ENCODE measurements around the gene ERAS.
"Not testable (repeated sequence)": the region's sequence is repeated elsewhere in the genome, so short reads cannot be mapped to it uniquely, and the experiment has no call there.

The ERAS gene

DNA sequence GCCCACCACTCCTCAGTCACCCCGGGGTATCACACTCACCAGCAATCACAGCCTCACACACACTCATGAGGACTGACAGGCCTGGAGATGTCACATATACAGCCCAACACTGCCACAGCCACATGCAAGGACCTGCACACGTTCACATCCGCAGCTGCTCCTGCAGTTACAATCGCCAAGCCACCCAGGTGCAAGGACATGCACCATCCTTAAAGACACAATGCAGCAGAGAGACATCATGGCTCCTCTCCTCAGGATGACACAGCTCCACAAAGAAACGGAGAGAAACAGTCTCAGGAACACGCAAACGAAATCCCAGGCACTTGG is 8.0 kb downstream of the ERAS start:
- DNase-seq = no peak

DNA sequence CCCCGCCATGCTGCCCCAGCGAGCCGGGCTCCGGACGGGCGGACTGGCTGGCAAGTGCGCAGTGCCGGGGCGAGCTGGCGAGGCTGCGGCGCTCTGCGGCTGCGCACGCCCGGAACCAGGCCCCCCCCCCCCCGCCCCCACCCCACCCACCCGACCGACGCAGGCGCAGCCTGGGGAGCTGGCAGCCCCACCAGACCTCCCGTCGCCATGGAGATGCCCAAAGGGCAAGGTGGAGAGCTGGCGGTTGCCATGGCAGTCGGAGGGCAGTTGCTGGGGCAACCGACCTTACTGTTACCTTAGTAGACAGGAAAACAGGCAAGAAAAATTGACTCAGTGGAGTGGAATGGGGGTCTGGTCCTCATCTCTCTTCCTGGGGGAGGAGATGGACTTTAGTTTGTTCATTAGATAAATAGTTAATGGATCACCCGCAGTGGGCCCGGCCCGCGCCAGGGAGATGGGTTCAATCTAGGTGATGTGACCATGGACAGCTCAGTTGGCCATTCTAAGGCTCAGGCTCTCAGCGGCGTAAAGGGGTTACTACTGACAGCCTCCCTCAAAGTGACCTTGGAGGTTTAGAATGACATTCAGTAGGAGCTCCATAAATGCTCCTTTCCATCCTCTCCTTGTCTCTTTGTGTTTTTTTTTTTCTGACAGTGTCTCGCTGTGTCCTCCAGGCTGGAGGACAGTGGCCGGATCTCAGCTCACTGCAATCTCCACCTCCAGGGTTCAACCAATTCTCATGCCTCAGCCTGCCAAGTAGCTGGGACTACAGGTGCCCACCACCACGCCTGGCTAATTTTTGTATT is 9.4 kb downstream of the ERAS start, which contains the start of gene PCSK1N:
TSS of gene PCSK1N (minus strand) at position 87 of the 806 bp plus-strand sequence. CDS start at position 9, 78 bp downstream.
- DNase-seq = peak; percentile 75

DNA sequence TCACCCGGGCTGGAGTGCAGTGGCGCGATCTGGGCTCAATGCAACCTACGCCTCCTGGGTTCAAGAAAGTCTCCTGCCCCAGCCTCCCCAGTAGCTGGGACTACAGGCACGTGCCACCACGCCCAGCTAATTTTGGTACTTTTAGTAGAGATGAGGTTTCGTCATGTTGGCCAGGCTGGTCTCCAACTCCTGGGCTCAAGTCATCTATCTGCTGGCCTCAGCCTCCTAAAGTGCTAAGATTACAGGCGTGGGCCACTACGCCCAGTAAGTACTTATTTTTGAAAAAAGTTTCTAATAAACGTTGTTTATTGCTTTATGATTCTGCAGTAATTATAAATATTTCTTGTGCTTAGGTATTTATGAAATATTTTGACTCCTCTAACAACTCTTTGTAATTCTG is 13.4 kb downstream of the ERAS start:
- DNase-seq = no peak

DNA sequence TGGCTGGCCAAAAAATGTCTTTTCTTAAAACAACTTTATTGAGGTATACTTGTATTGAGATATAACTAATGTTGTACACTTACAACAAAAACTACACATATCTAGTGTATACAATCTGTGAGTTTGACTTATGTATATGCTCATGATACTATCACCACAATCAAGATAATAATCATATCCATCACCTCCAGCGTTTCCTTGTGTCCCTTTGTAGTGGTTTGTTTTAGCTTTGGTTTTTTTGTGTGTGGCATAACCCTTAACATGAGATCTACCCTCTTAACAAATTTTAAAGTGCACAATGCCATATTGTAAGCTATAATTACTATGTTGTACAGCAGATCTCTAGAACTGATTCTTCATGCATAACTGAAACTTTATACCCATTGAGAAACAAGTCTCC is 22.5 kb downstream of the ERAS start:
- no peak for DNase-seq

DNA sequence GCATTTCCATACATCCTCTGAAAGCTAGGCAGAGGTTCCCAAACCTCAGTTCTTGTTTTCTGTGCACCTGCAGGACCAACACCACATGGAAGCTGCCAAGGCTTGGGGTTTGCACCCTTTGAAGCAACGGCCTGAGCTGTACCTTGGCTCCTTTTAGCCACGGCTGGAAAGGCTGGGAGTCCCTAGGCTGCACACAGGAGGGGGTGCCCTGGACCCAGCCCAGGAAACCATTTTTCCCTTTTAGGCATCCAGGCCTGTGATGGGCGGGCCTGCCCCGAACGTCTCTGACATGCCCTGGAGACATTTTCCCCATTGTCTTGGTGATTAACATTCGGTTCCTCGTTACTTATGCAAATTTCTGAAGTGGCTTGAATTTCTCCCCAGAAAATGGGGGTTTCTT is 26.5 kb downstream of the ERAS start:
- DNase-seq = no peak

DNA sequence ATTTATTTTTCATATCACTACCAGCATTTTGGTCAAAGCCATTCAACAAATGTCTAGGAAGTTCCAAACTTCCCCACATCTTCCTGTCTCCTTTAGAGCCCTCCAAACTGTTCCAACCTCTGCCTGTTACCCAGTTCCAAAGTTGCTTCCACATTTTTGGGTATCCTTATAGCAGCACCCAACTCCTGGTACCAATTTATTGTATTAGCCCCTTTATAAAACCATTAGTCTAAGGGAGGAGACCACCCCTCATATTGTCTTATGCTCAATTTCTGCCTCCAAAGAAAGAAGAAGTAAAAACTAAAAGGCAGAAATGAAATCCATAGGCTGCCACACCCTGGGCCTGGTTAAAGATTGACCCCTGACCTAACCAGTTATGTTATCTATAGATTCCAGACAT is 27.2 kb downstream of the ERAS start:
- DNase-seq = not testable (repeated sequence)

DNA sequence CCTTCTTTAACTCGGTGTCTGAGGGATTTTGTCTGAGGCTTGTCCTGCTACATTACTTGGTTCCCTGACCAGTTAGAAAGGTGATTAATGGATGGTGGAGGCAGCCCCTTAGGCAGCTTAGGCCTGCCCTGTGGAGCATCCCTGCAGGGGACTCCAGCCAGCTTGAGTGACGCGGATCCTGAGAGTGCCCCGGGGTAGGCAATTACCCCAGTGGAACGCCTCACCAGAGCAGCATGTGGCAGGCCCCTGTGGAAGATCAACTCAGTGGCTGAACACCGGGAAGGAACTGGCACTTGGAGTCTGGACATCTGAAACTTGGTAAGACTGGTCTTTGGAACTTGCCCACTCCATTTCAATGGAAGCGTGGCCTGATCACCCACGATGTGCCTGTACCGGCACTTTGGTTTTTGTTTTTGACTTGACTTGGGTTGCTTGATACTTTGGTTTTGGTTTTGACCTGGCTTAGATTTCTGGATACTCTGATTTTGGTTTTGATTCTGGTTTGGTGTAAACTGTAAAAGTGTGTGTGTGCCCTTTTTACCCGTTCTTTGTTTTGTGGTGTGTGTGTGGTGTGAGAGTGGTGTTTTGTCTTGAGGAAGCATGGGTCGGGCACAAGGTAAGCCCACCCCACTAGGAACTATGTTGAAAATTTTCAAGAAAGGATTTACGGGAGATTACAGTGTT is 27.9 kb downstream of the ERAS start:
- DNase-seq = not testable (repeated sequence)

DNA sequence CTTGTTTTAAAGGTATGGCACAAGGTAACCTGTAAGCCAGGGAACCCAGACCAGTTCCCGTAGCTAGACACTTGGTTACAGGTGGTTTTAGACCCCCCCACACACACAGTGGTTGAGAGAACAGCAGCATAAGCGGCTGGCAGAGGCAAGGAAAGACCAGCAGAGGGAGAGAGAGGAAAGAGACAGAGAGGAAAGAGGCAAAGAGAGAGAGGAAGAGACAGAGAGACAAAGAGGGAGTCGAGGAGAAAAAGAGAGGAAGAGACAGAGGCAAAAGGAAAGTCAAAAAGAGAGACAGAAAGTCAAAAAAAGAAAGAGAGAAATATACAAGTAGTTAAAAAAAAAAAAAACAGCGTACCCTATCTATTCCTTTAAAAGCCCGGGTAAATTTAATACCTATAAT is 28.6 kb downstream of the ERAS start:
- no peak for DNase-seq

DNA sequence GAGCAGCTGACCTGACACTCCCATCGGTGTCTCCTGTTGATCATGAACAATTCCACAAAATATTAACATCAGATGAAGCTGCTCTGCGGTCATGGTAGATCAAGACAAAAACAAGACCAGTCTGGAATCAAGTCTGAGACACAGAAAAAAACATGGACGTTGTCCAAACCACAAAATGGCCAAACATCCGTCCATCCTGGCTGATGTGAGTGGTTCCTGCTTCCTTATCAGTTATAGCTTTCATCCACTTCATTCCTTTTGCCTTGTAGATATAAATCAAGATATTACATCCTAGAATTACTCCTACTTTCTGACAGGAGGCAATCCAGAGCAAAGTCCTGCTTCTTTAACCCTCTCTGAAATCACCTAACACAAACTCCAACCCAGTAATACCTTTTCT is 37.9 kb downstream of the ERAS start:
- DNase-seq = no peak

DNA sequence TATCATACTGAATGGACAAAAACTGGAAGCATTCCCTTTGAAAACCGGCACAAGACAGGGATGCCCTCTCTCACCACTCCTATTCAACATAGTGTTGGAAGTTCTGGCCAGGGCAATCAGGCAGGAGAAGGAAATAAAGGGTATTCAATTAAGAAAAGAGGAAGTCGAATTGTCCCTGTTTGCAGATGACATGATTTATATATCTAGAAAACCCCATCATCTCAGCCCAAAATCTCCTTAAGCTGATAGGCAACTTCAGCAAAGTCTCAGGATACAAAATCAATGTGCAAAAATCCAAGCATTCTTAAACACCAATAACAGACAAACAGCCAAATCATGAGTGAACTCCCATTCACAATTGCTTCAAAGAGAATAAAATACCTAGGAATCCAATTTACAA is 45.7 kb downstream of the ERAS start:
- not testable (repeated sequence) for DNase-seq

DNA sequence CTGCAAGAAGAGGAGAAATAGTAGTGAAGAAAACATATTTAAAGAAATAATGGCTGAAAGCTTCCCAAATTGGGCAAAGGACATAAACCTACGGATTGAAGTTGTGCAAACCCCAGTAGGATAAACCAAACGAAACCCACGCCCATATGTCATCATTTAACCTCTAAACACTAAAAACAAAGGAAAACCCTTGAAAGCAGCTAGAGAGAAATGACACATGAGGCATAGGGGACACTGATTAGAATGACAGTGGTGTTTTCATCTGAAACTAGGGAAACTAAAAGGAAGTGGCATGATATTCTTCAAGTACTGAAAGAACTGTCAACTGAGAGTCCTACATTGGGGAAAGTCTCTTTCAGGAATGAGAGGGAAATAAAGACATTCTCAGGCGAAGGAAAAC is 50.6 kb downstream of the ERAS start:
- DNase-seq = not testable (repeated sequence)
